HepG2 (cell line): Measurements from ENCODE around the gene CATSPERD. TPM values are rescaled to one million over a fixed set of nuclear protein-coding genes. Genes with fewer than 3 reads are reported as not detected.

Source experiments
- BHLHE40 ChIP-seq: IDR thresholded peaks from 2 replicates; pipeline ENCODE4 v1.6.1; 2011; ENCODE audit warnings: low read length, improper control_type of control experiment
- HES4 ChIP-seq: sonication (generic); formaldehyde crosslinking; IDR thresholded peaks from 2 replicates; pipeline ENCODE4 v1.9.0; 2021; ENCODE audit warnings: mild to moderate bottlenecking, missing genetic modification reagents, borderline replicate concordance
- HNF1A ChIP-seq, 2 experiments: sonication (generic) in 1 of 2; formaldehyde crosslinking in 1 of 2; IDR thresholded peaks; 2 replicates each; pipeline versions ENCODE4 v1.4.0 to v1.6.1; 2016 to 2020; ENCODE audit warnings: borderline replicate concordance in 1 of 2, low read depth in 1 of 2, mild to moderate bottlenecking in 1 of 2, missing genetic modification reagents in 1 of 2
- KDM3A ChIP-seq: IDR thresholded peaks from 2 replicates; pipeline ENCODE4 v1.6.1; 2018; ENCODE audit warnings: low read depth, missing compliant biosample characterization
- MAF1 ChIP-seq: sonication (generic); formaldehyde crosslinking; IDR thresholded peaks from 2 replicates; pipeline ENCODE4 v1.5.0; 2020; ENCODE audit warnings: missing genetic modification reagents, borderline replicate concordance
- MTERF4 ChIP-seq: sonication (generic); formaldehyde crosslinking; IDR thresholded peaks from 2 replicates; pipeline ENCODE4 v1.8.0; 2023; ENCODE audit warnings: mild to moderate bottlenecking, missing genetic modification reagents
- SCMH1 ChIP-seq: sonication (generic); formaldehyde crosslinking; IDR thresholded peaks from 2 replicates; pipeline ENCODE4 v1.9.0; 2021; ENCODE audit warnings: missing genetic modification reagents, mild to moderate bottlenecking, borderline replicate concordance
- ZMAT5 ChIP-seq: sonication (generic); formaldehyde crosslinking; IDR thresholded peaks from 2 replicates; pipeline ENCODE4 v1.5.0; 2020; ENCODE audit warnings: mild to moderate bottlenecking, low read depth, missing genetic modification reagents, borderline replicate concordance
- ZNF543 ChIP-seq: sonication (generic); formaldehyde crosslinking; IDR thresholded peaks from 2 replicates; pipeline ENCODE4 v1.4.0; 2020; ENCODE audit warnings: mild to moderate bottlenecking, missing genetic modification reagents
- ZSCAN5A ChIP-seq: sonication (generic); formaldehyde crosslinking; IDR thresholded peaks from 2 replicates; pipeline ENCODE4 v1.8.0; 2022; ENCODE audit warnings: mild to moderate bottlenecking, missing genetic modification reagents, borderline replicate concordance
- polyA plus RNA-seq, 8 experiments: library from polyadenylated mRNA; depleted of rRNA in 3 of 8; stranded (reverse) in 7 of 8; unstranded in 1 of 8; fragments of >200 nt; fragmentation: Illumina TruSeq in 4 of 8; extraction: Trizol in 4 of 8; gene quantifications; 2 replicates each; pipeline versions ENCODE4 v1.2.1 to v1.2.3, GENCODE V29; 2011 to 2016; ENCODE audit warnings: low read depth in 4 of 8, missing spikeins in 1 of 8, mixed read lengths in 1 of 8; ENCODE audit not compliant: insufficient read depth in 1 of 8
- total RNA-seq, 5 experiments: library from RNA; depleted of rRNA; stranded (reverse); fragments of >200 nt; fragmentation: Illumina TruSeq; extraction: Trizol; gene quantifications; 2 replicates each; pipeline ENCODE4 v1.2.3, GENCODE V29; 2016; ENCODE audit warnings: low read depth in 1 of 5
- TF ChIP-seq, protein P1 (sequence below): sonication (generic); formaldehyde crosslinking; IDR thresholded peaks from 2 replicates; pipeline ENCODE4 v1.4.0; 2020; ENCODE audit warnings: mild to moderate bottlenecking, missing genetic modification reagents
- TF ChIP-seq, protein P2 (sequence below): sonication (generic); formaldehyde crosslinking; IDR thresholded peaks from 2 replicates; pipeline ENCODE4 v1.5.0; 2020; ENCODE audit warnings: mild to moderate bottlenecking, missing genetic modification reagents, moderate library complexity

The CATSPERD gene
- total and polyA plus RNA-seq, 2 of the 13 experiments (the other 11 are each of a cell fraction or from before 2014, with no cell fraction given) = 0.04 TPM; not detected in 1

- TF ChIP-seq ZSCAN5A (CRISPR knock-in tag) (no peak), HNF1A (IDR thresholded peaks at IDR 0.05; ENCODE audit: low read depth) (no peak), HNF1A (CRISPR knock-in tag; IDR thresholded peaks at IDR 0.05; ENCODE audit: borderline replicate concordance) (no peak), ZMAT5 (CRISPR knock-in tag) (no peak), ZNF543 (CRISPR knock-in tag) (0 out of 2 replicates have a peak, but pooled peaks have one; percentile 68), MAF1 (no peak), SCMH1 (no peak), KDM3A (CRISPR knock-in tag) (no peak), HES4 (CRISPR knock-in tag) (0 out of 2 replicates have a peak, but pooled peaks have one; percentile 39), MTERF4 (peak; percentile 53; the same call in 1 of the 2 replicates), BHLHE40 (no peak)
- TF ChIP-seq, protein P1, sequence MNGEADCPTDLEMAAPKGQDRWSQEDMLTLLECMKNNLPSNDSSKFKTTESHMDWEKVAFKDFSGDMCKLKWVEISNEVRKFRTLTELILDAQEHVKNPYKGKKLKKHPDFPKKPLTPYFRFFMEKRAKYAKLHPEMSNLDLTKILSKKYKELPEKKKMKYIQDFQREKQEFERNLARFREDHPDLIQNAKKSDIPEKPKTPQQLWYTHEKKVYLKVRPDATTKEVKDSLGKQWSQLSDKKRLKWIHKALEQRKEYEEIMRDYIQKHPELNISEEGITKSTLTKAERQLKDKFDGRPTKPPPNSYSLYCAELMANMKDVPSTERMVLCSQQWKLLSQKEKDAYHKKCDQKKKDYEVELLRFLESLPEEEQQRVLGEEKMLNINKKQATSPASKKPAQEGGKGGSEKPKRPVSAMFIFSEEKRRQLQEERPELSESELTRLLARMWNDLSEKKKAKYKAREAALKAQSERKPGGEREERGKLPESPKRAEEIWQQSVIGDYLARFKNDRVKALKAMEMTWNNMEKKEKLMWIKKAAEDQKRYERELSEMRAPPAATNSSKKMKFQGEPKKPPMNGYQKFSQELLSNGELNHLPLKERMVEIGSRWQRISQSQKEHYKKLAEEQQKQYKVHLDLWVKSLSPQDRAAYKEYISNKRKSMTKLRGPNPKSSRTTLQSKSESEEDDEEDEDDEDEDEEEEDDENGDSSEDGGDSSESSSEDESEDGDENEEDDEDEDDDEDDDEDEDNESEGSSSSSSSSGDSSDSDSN (CRISPR knock-in tag) = peak; percentile 43; the same call in 1 of the 2 replicates
- TF ChIP-seq, protein P2, sequence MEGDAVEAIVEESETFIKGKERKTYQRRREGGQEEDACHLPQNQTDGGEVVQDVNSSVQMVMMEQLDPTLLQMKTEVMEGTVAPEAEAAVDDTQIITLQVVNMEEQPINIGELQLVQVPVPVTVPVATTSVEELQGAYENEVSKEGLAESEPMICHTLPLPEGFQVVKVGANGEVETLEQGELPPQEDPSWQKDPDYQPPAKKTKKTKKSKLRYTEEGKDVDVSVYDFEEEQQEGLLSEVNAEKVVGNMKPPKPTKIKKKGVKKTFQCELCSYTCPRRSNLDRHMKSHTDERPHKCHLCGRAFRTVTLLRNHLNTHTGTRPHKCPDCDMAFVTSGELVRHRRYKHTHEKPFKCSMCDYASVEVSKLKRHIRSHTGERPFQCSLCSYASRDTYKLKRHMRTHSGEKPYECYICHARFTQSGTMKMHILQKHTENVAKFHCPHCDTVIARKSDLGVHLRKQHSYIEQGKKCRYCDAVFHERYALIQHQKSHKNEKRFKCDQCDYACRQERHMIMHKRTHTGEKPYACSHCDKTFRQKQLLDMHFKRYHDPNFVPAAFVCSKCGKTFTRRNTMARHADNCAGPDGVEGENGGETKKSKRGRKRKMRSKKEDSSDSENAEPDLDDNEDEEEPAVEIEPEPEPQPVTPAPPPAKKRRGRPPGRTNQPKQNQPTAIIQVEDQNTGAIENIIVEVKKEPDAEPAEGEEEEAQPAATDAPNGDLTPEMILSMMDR = 0 out of 2 replicates have a peak, but pooled peaks have one; percentile 12
These were observed 79.1 kb downstream of the CATSPERD start (continued) for GRCh38 chr19:5799247-5800241.
